HG02763 (cell line): ENCODE data around the gene TMEM236.

Source experiments
- ATAC-seq: cut with Tn5 transposase; IDR thresholded peaks from one replicate; pipeline ENCODE4 v1.9.1; 2021; ENCODE audit warnings: mild to moderate bottlenecking, moderate library complexity; ENCODE audit not compliant: unreplicated experiment

Gene TMEM236

GRCh38 chr10:17819836-17820235, 67.8 kb downstream of the TMEM236 start:
- ATAC-seq: no peak

DNA sequence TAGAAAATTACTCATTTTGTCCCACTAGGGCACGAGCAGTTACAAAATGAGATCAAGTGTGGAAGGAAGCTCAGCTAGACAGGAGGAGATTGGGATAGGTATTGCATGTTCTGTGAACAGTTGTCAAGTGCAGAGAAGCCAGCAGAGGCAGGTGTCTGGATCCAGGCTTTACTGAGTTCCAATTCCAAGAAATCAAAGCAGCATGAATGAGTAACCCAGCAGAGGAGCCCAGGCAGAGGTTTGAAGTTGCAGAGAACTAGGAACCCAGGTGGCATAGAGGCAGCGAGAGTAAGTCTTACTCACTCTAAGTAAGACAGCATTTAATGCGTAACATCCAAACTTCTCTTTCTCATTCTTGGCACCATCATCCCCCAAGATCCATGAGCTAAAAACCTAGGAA, 68.9 kb downstream of the TMEM236 start:
- no peak for ATAC-seq

GRCh38 chr10:17821893-17822292, 69.9 kb downstream of the TMEM236 start:
- ATAC-seq: no peak

GRCh38 chr10:17831341-17831740, 79.3 kb downstream of the TMEM236 start:
- no peak for ATAC-seq

- no peak for ATAC-seq
Observed at GRCh38 chr10:17831896-17832295, 79.9 kb downstream of the TMEM236 start.

GRCh38 chr10:17833656-17834055, 81.7 kb downstream of the TMEM236 start:
- no peak for ATAC-seq

- no peak for ATAC-seq
Observed at GRCh38 chr10:17835688-17836087, 83.7 kb downstream of the TMEM236 start.

- ATAC-seq: no peak
Observed at GRCh38 chr10:17836942-17837341, 84.9 kb downstream of the TMEM236 start.

DNA sequence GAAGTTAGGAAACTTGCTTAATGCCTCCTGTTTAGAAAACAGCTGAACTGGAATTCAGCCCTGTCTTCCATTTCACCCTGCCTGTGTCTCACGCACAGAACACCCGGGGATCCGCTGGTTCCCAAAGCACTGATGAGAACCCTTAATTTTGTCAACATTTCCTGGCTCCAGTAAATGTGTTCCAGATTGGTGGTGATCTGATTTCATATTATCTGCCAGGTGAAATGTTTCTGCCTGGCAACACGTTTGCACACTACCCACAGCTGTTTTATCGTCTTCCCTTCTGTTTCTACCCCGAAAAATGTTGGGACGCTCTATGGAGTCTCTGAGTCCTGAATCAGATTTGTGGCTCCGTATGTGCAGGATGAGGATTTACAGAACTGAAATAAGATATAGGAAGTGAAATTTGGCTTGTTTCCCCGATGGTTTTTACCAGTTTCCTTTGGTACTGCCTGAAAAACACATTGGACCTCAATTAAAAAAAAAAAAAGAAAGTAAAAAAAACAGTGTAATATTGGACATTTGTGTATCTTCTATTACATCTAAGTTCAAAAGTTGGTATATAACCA, 86.2 kb downstream of the TMEM236 start:
- no peak for ATAC-seq

GRCh38 chr10:17841050-17841449, 89.0 kb downstream of the TMEM236 start:
- no peak for ATAC-seq

GRCh38 chr10:17842641-17843040, 90.6 kb downstream of the TMEM236 start:
- ATAC-seq: no peak

GRCh38 chr10:17847585-17848296, 95.7 kb downstream of the TMEM236 start:
- no peak for ATAC-seq

DNA sequence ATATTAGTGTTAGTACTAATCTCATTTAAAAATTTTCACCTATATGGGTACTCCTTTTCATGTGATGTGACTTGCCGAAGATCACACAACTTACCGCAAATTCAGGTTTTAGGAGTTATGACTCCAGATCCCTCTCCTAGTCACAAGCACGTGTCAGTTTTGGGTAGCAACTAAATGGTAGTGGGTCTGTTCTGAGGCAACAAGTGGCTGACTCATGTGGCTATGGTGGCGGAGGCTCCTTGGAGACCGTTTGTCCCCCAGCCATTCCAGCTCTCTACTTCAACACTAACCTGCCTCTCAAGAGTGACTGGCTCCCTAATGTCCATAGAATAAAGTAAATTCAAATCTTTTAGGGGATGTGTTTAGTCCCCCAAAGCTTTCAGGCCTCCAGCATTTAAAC, 96.6 kb downstream of the TMEM236 start:
- no peak for ATAC-seq
